OCI-LY3 (cell line): ENCODE measurements around the gene LRRC70.

Source experiments
- H2AFZ ChIP-seq: fragments of 200-600, 300-600 bp; shearing (Covaris generic); 2 replicates; pipeline ENCODE4 v1.6.0; 2014; ENCODE audit warnings: antibody characterized with exemption, low read depth, low read length
- H3K27ac ChIP-seq: fragments of 200-600, 300-600 bp; sonication (generic); 2 replicates; pipeline ENCODE4 v1.5.1; 2014; ENCODE audit warnings: mild to moderate bottlenecking, low read length, moderate library complexity, mixed read lengths
- H3K27me3 ChIP-seq: fragments of 200-600, 300-600 bp; sonication (generic); 2 replicates; pipeline ENCODE4 v1.6.1; 2014; ENCODE audit warnings: low read depth, low read length, mixed read lengths
- H3K36me3 ChIP-seq: fragments of 200-600, 300-600 bp; sonication (generic); replicated peaks from 2 replicates; pipeline ENCODE3; 2014; ENCODE audit warnings: low read depth, low read length, mixed read lengths
- H3K4me1 ChIP-seq: fragments of 300-600, 200-600 bp; sonication (generic); 2 replicates; pipeline ENCODE4 v1.6.1; 2014; ENCODE audit warnings: low read length, mixed read lengths
- H3K4me2 ChIP-seq: fragments of 200-600, 300-600 bp; sonication (generic); 2 replicates; pipeline ENCODE4 v1.6.1; 2014; ENCODE audit warnings: low read length, mixed read lengths
- H3K4me3 ChIP-seq: fragments of 300-600, 200-600 bp; sonication (generic); 2 replicates; pipeline ENCODE4 v1.5.1; 2014; ENCODE audit warnings: antibody characterized with exemption, mild to moderate bottlenecking, low read length, moderate library complexity
- H3K79me2 ChIP-seq: fragments of 300-600, 200-600 bp; shearing (Covaris generic); 2 replicates; pipeline ENCODE4 v1.6.1; 2014; ENCODE audit warnings: mild to moderate bottlenecking, low read length, mixed read lengths
- H3K9ac ChIP-seq: fragments of 300-600, 200-600 bp; shearing (Covaris generic); 2 replicates; pipeline ENCODE4 v1.6.0; 2014; ENCODE audit warnings: mild to moderate bottlenecking, low read length, moderate library complexity
- H3K9me3 ChIP-seq: fragments of 200-600, 300-600 bp; shearing (Covaris generic); 2 replicates; pipeline ENCODE4 v1.6.1; 2014; ENCODE audit warnings: low read length, mixed read lengths; ENCODE audit not compliant: insufficient read depth
- H4K20me1 ChIP-seq: fragments of 200-600, 300-600 bp; sonication (generic); 2 replicates; pipeline ENCODE4 v1.6.1; 2016; ENCODE audit warnings: low read length, mixed read lengths; ENCODE audit not compliant: insufficient read depth
- CTCF ChIP-seq: fragments of 200-600, 300-600 bp; sonication (generic); IDR thresholded peaks from 2 replicates; pipeline ENCODE4 v1.5.1; 2014; ENCODE audit warnings: antibody characterized with exemption, low read length, low read depth
- EZH2phosphoT487 ChIP-seq: fragments of 200-600 bp; shearing (Covaris generic); IDR thresholded peaks from 2 replicates; pipeline ENCODE4 v1.6.1; 2018; ENCODE audit warnings: antibody characterized with exemption, mixed run types, low read depth

Gene LRRC70

DNA sequence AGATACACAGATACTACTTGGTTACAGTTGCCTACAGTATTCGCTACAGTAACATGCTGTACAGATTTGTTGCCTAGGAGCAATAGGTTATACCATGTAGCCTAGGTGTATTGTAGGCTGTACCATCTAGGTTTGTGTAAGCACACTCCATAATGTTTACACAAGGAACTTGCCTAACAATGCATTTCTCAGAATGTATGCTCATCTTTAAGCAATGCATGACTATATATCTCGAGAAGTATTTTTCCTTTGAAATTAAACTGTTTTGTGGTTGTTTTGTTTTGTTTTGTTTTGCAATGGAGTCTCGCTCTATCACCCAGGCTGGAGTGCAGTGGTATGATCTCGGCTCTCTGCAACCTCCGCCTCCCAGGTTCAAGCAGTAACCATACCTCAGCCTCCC, 25.3 kb downstream of the LRRC70 start:
- H3K4me3 ChIP-seq, result no peak overlapping the region
- no peaks in the 10 kb centered on the region for H3K79me2 ChIP-seq
- H3K4me1 ChIP-seq, result no peaks in the 10 kb centered on the region
- H3K9ac ChIP-seq, result no peak overlapping the region
- no peaks in the 10 kb centered on the region for H3K36me3 ChIP-seq
- H3K4me2 ChIP-seq, result no peak overlapping the region
- H4K20me1 ChIP-seq, result no peaks in the 10 kb centered on the region
- H3K9me3 ChIP-seq, result no peaks in the 10 kb centered on the region
- H2AFZ ChIP-seq, result no peak overlapping the region
- H3K27me3 ChIP-seq, result no peaks in the 10 kb centered on the region
- TF ChIP-seq CTCF, result no peak
- H3K27ac ChIP-seq, result no peak overlapping the region

- H3K27ac ChIP-seq, result no peak overlapping the region
- TF ChIP-seq EZH2phosphoT487 (no peak), CTCF (no peak)
- H3K27me3 ChIP-seq, result no peaks in the 10 kb centered on the region
- no peaks in the 10 kb centered on the region for H3K4me1 ChIP-seq
- H3K79me2 ChIP-seq, result no peaks in the 10 kb centered on the region
- no peaks in the 10 kb centered on the region for H3K36me3 ChIP-seq
- H3K9me3 ChIP-seq, result no peaks in the 10 kb centered on the region
- no peak overlapping the region for H2AFZ ChIP-seq
- no peak overlapping the region for H3K4me2 ChIP-seq
- H3K9ac ChIP-seq, result no peak overlapping the region
- H3K4me3 ChIP-seq, result no peak overlapping the region
- H4K20me1 ChIP-seq, result no peaks in the 10 kb centered on the region
Observed at GRCh38 chr5:62605638-62606037, 27.0 kb downstream of the LRRC70 start.

DNA sequence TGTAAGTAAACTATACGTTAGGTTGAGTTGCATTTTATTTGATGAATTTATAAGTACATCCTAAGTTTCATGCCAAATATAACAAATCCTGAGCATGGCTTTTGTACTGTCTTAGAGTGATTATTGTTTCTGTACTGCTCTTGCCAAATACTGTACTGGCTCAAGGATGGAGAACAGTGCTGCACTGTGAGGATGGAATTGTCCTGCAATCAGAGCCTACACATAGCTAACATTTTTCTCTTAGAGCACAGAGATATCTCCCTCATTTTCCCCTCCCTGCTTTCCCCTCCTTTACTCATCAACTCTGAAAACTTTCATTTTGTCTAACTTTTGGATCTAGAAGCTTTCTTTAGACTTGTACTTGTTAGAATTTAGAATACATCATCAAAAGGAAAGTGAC, 28.3 kb downstream of the LRRC70 start:
- H3K27ac ChIP-seq, result no peak overlapping the region
- no peaks in the 10 kb centered on the region for H3K4me1 ChIP-seq
- H4K20me1 ChIP-seq, result no peaks in the 10 kb centered on the region
- H3K4me3 ChIP-seq, result no peak overlapping the region
- H3K9me3 ChIP-seq, result no peaks in the 10 kb centered on the region
- no peaks in the 10 kb centered on the region for H3K79me2 ChIP-seq
- no peak overlapping the region for H3K9ac ChIP-seq
- no peak overlapping the region for H2AFZ ChIP-seq
- H3K4me2 ChIP-seq, result no peak overlapping the region
- TF ChIP-seq CTCF, result no peak
- TF ChIP-seq EZH2phosphoT487, result no peak
- H3K27me3 ChIP-seq, result no peaks in the 10 kb centered on the region
- no peaks in the 10 kb centered on the region for H3K36me3 ChIP-seq

- Histone ChIP-seq H3K4me1 (no peaks in the 10 kb centered on the region), H3K27ac (no peak overlapping the region), H3K4me2 (no peak overlapping the region), H3K4me3 (no peak overlapping the region), H3K79me2 (no peaks in the 10 kb centered on the region), H3K9me3 (no peaks in the 10 kb centered on the region), H3K27me3 (no peaks in the 10 kb centered on the region), H3K9ac (no peak overlapping the region), H4K20me1 (no peaks in the 10 kb centered on the region), H3K36me3 (no peaks in the 10 kb centered on the region), H2AFZ (no peak overlapping the region)
- TF ChIP-seq EZH2phosphoT487 (no peak), CTCF (no peak)
Observed at GRCh38 chr5:62607615-62608014, 29.0 kb downstream of the LRRC70 start.
